SK-N-SH (cell line): ENCODE results near the gene INPP5A. TPM values are rescaled to one million over a fixed set of nuclear protein-coding genes. Genes with fewer than 3 reads are reported as not detected.

Experiments
- CTCF ChIA-PET: fragments of 300-600, 350-600 bp; formaldehyde crosslinking; extraction: SDS; loops from one replicate; lab custom pipeline; 2021; lab: Yijun Ruan, JAX
- POLR2A ChIA-PET: fragments of 350-600 bp; sonication (Branson Sonifier 250); formaldehyde crosslinking; extraction: SDS; loops from one replicate; lab custom pipeline; 2020; ENCODE audit warnings: antibody characterized with exemption, inconsistent platforms; lab: Yijun Ruan, JAX
- DNase-seq: peaks from one replicate; pipeline ENCODE4 v3.0.0; 2012
- H2AFZ ChIP-seq: fragments of 200-600 bp; sonication (generic); 2 replicates; pipeline ENCODE4 v1.8.1; 2016; ENCODE audit warnings: antibody characterized with exemption, mild to moderate bottlenecking, low read depth
- H3F3A ChIP-seq: fragments of 200-600 bp; sonication (generic); replicated peaks from 2 replicates; pipeline ENCODE3; 2016; ENCODE audit warnings: antibody characterized with exemption, mild to moderate bottlenecking; ENCODE audit not compliant: insufficient read depth
- H3K27ac ChIP-seq, 2 experiments: fragments of 200-500 bp in 1 of 2; fragments of 200-600 bp in 1 of 2; sonication (Bioruptor generic) in 1 of 2; sonication (generic), shearing (Covaris generic) in 1 of 2; 2 replicates each; pipeline versions ENCODE4 v1.5.1 to v1.6.1; 2014 to 2016; ENCODE audit warnings: low read depth in 2 of 2, inconsistent platforms in 1 of 2, low read length in 1 of 2, mild to moderate bottlenecking in 1 of 2, mixed read lengths in 1 of 2
- H3K27me3 ChIP-seq: fragments of 200-600 bp; sonication (generic), shearing (Covaris generic); 2 replicates; pipeline ENCODE4 v1.6.1; 2016; ENCODE audit warnings: mixed run types; ENCODE audit not compliant: insufficient read depth
- H3K36me3 ChIP-seq, 2 experiments: fragments of 200-500 bp in 1 of 2; fragments of 200-600 bp in 1 of 2; sonication (Bioruptor generic) in 1 of 2; sonication (generic) in 1 of 2; replicated peaks in 1 of 2; 2 replicates each; pipeline versions ENCODE3 to v1.5.1; 2014 to 2016; ENCODE audit warnings: low read length in 1 of 2, mild to moderate bottlenecking in 1 of 2; ENCODE audit not compliant: insufficient read depth in 2 of 2, control insufficient read depth in 1 of 2
- H3K4me1 ChIP-seq, 2 experiments: fragments of 200-500 bp in 1 of 2; fragments of 200-600 bp in 1 of 2; sonication (Bioruptor generic) in 1 of 2; sonication (generic), shearing (Covaris generic) in 1 of 2; 2 replicates each; pipeline versions ENCODE4 v1.5.1 to v1.6.1; 2014 to 2016; ENCODE audit warnings: low read depth in 1 of 2, low read length in 1 of 2, mixed run types in 1 of 2; ENCODE audit not compliant: insufficient read depth in 2 of 2, control insufficient read depth in 1 of 2
- H3K4me2 ChIP-seq: fragments of 200-600 bp; sonication (generic), shearing (Covaris generic); 2 replicates; pipeline ENCODE4 v1.6.1; 2017; ENCODE audit warnings: mixed run types
- H3K4me3 ChIP-seq, 2 experiments: fragments of 200-500 bp in 1 of 2; fragments of 200-600 bp in 1 of 2; sonication (Bioruptor generic) in 1 of 2; sonication (generic), shearing (Covaris generic) in 1 of 2; 2 replicates each; pipeline versions ENCODE4 v1.5.1 to v1.8.1; 2014 to 2016; ENCODE audit warnings: low read depth in 2 of 2, inconsistent platforms in 1 of 2, low read length in 1 of 2, mild to moderate bottlenecking in 1 of 2, mixed read lengths in 1 of 2, moderate library complexity in 1 of 2
- H3K79me2 ChIP-seq: fragments of 200-600 bp; sonication (generic); 2 replicates; pipeline ENCODE4 v1.8.1; 2017; ENCODE audit warnings: mild to moderate bottlenecking; ENCODE audit not compliant: insufficient read depth
- H3K9ac ChIP-seq: fragments of 200-600 bp; sonication (generic); 2 replicates; pipeline ENCODE4 v1.6.1; 2017; ENCODE audit warnings: mixed run types
- H3K9me2 ChIP-seq: fragments of 200-600 bp; sonication (generic); 2 replicates; pipeline ENCODE4 v1.6.1; 2017; ENCODE audit warnings: mixed run types
- H3K9me3 ChIP-seq: fragments of 200-600 bp; sonication (generic); 2 replicates; pipeline ENCODE4 v1.6.1; 2017; ENCODE audit warnings: mixed run types, mild to moderate bottlenecking, moderate library complexity
- H4K20me1 ChIP-seq: fragments of 200-600 bp; sonication (generic); 2 replicates; pipeline ENCODE4 v1.6.1; 2017; ENCODE audit warnings: mild to moderate bottlenecking, mixed run types; ENCODE audit not compliant: insufficient read depth
- GABPA ChIP-seq: IDR thresholded peaks from 2 replicates; pipeline ENCODE4 v1.4.0; 2012; ENCODE audit warnings: low read depth, mild to moderate bottlenecking
- POLR2AphosphoS5 ChIP-seq: IDR thresholded peaks from 2 replicates; pipeline ENCODE4 v1.6.1; 2012; ENCODE audit warnings: low read depth, low read length
- RCOR1 ChIP-seq: fragments of 150-350 bp; IDR thresholded peaks from 2 replicates; pipeline ENCODE4 v1.6.1; 2017; ENCODE audit warnings: antibody characterized with exemption, low read length
- TAF1 ChIP-seq: IDR thresholded peaks from 2 replicates; pipeline ENCODE4 v1.6.1; 2012; ENCODE audit warnings: low read depth, mild to moderate bottlenecking, low read length, moderate library complexity, borderline replicate concordance
- YY1 ChIP-seq: IDR thresholded peaks from 2 replicates; pipeline ENCODE4 v1.4.0; 2012; ENCODE audit warnings: low read depth, mild to moderate bottlenecking
- WGBS: methylation state at CpG from one replicate; pipeline ENCODE4 v1.1.6; 2017; ENCODE audit warnings: low lambda C conversion rate; 5-methylcytosine and 5-hydroxymethylcytosine counted together
- polyA plus RNA-seq, 3 experiments: library from polyadenylated mRNA; depleted of rRNA; stranded (reverse); fragments of >200 nt; gene quantifications; 2 replicates each; pipeline ENCODE4 v1.2.3, GENCODE V29; 2012
- TF ChIP-seq, protein P1 (sequence below): IDR thresholded peaks from 2 replicates; pipeline ENCODE4 v1.4.0; 2012; ENCODE audit warnings: low read depth
- TF ChIP-seq, protein P2 (sequence below): IDR thresholded peaks from 2 replicates; pipeline ENCODE4 v1.6.1; 2012; ENCODE audit warnings: mild to moderate bottlenecking, low read depth, low read length, moderate library complexity
- TF ChIP-seq, protein P3 (sequence below): fragments of 200-600 bp; sonication (generic); IDR thresholded peaks from 2 replicates; pipeline ENCODE4 v1.6.1; 2017; ENCODE audit warnings: antibody characterized with exemption, mild to moderate bottlenecking, moderate library complexity

Gene INPP5A
- polyA plus RNA-seq, 1 of the 3 experiments (the other 2 are of a cell fraction): 12.0 TPM

DNA sequence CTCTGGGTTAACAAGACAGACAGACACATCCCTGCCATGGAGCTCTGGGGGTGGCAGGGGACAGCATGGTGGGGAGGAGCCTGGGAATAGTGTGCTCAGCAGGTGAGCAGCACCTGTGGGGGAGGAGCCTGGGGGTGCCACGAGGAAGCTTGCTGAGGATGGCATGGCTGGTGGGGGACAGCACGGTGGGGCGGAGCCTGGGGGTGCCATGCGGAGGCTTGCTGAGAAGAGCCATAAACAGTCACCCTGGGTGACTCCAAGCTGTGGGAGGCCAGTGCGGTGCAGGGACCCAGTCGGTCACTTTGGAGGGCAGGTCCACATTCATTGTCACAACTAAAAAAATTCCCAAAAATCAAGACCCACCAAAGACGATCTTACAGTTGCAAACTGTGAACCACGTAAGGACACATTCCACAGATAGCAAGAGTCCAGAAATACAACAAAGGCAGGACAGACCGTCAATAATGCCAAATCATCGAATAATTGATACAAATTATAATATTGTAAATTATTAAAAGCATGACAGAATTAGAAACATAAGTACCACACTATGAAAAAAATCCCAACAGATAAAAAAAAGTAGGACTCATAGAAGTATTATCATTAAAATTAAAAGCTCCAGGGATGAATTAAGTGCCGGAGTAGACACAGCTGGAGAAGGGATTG is 223.9 kb downstream of the INPP5A start:
- H3K9ac ChIP-seq: no peak overlapping the region
- H3F3A ChIP-seq: no peaks in the 10 kb centered on the region
- no peak for DNase-seq
- H2AFZ ChIP-seq: no peak overlapping the region
- no peaks in the 10 kb centered on the region for H4K20me1 ChIP-seq
- H3K36me3 ChIP-seq: no peaks in the 10 kb centered on the region
- H3K9me3 ChIP-seq: no peaks in the 10 kb centered on the region
- 95% methylated on average over 11 of the region's 11 CpGs for WGBS
- TF ChIP-seq, protein P1, sequence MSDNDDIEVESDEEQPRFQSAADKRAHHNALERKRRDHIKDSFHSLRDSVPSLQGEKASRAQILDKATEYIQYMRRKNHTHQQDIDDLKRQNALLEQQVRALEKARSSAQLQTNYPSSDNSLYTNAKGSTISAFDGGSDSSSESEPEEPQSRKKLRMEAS: no peak
- H3K27ac ChIP-seq: no peak overlapping the region
- H3K4me3 ChIP-seq: no peak overlapping the region
- H3K27me3 ChIP-seq: no peaks in the 10 kb centered on the region
- no peaks in the 10 kb centered on the region; a peak in 1 of 4 replicates for H3K4me1 ChIP-seq
- ChIA-PET POLR2A (no interaction called here), CTCF (interaction anchor here (1.5 kb wide), 1 partner anchor 107 kb away, joined by 4 read pairs; no protein-coding TSS in a partner anchor)
- no peak overlapping the region for H3K4me2 ChIP-seq
- no peaks in the 10 kb centered on the region for H3K9me2 ChIP-seq
- H3K79me2 ChIP-seq: no peaks in the 10 kb centered on the region

DNA sequence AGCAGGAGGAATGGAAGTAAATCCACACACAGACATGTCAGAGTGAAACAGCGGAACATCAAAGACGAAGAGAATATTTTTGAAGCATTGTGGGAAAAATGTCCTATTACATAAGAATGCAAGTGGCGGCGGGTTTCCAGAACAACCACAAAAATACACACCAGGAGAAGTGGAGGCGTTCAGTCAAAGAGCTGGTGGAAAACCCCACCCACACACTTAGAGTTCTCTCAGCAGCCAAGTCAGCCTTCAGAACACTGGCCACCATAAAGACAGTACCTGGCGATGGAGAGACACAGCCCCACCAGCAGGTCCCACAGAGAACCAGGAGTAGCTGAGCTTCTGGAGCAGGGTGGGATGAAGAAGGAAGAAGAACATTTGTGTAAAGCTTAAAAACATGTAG is 224.7 kb downstream of the INPP5A start:
- no peaks in the 10 kb centered on the region for H3K79me2 ChIP-seq
- H3K36me3 ChIP-seq: no peaks in the 10 kb centered on the region
- H4K20me1 ChIP-seq: no peaks in the 10 kb centered on the region
- no peaks in the 10 kb centered on the region for H3F3A ChIP-seq
- WGBS: 86% methylated on average over 6 of the region's 6 CpGs
- no peaks in the 10 kb centered on the region; a peak in 1 of 4 replicates for H3K4me1 ChIP-seq
- TF ChIP-seq GABPA (no peak), TAF1 (no peak), RCOR1 (no peak), YY1 (no peak), POLR2AphosphoS5 (no peak)
- TF ChIP-seq, protein P1: no peak
- TF ChIP-seq, protein P2, sequence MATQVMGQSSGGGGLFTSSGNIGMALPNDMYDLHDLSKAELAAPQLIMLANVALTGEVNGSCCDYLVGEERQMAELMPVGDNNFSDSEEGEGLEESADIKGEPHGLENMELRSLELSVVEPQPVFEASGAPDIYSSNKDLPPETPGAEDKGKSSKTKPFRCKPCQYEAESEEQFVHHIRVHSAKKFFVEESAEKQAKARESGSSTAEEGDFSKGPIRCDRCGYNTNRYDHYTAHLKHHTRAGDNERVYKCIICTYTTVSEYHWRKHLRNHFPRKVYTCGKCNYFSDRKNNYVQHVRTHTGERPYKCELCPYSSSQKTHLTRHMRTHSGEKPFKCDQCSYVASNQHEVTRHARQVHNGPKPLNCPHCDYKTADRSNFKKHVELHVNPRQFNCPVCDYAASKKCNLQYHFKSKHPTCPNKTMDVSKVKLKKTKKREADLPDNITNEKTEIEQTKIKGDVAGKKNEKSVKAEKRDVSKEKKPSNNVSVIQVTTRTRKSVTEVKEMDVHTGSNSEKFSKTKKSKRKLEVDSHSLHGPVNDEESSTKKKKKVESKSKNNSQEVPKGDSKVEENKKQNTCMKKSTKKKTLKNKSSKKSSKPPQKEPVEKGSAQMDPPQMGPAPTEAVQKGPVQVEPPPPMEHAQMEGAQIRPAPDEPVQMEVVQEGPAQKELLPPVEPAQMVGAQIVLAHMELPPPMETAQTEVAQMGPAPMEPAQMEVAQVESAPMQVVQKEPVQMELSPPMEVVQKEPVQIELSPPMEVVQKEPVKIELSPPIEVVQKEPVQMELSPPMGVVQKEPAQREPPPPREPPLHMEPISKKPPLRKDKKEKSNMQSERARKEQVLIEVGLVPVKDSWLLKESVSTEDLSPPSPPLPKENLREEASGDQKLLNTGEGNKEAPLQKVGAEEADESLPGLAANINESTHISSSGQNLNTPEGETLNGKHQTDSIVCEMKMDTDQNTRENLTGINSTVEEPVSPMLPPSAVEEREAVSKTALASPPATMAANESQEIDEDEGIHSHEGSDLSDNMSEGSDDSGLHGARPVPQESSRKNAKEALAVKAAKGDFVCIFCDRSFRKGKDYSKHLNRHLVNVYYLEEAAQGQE: no peak
- TF ChIP-seq, protein P3, sequence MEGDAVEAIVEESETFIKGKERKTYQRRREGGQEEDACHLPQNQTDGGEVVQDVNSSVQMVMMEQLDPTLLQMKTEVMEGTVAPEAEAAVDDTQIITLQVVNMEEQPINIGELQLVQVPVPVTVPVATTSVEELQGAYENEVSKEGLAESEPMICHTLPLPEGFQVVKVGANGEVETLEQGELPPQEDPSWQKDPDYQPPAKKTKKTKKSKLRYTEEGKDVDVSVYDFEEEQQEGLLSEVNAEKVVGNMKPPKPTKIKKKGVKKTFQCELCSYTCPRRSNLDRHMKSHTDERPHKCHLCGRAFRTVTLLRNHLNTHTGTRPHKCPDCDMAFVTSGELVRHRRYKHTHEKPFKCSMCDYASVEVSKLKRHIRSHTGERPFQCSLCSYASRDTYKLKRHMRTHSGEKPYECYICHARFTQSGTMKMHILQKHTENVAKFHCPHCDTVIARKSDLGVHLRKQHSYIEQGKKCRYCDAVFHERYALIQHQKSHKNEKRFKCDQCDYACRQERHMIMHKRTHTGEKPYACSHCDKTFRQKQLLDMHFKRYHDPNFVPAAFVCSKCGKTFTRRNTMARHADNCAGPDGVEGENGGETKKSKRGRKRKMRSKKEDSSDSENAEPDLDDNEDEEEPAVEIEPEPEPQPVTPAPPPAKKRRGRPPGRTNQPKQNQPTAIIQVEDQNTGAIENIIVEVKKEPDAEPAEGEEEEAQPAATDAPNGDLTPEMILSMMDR: no peak
- H3K9ac ChIP-seq: no peak overlapping the region
- H3K4me3 ChIP-seq: no peak overlapping the region
- no peak for DNase-seq
- ChIA-PET POLR2A (no interaction called here), CTCF (interaction anchor here (1.5 kb wide), 1 partner anchor 108 kb away, joined by 4 read pairs; no protein-coding TSS in a partner anchor)
- H3K27ac ChIP-seq: no peak overlapping the region
- no peaks in the 10 kb centered on the region for H3K9me2 ChIP-seq
- H2AFZ ChIP-seq: no peak overlapping the region
- H3K4me2 ChIP-seq: no peak overlapping the region
- no peaks in the 10 kb centered on the region for H3K27me3 ChIP-seq
- H3K9me3 ChIP-seq: no peaks in the 10 kb centered on the region
